ENCODE results near the gene SYNGAP1. TPM values are rescaled to one million over a fixed set of nuclear protein-coding genes. Genes with fewer than 3 reads are reported as not detected.
"Not testable (repeated sequence)": the region's sequence is repeated elsewhere in the genome, so short reads cannot be mapped to it uniquely, and the experiment has no call there.

Gene SYNGAP1
- total and polyA plus RNA-seq, 2 experiments from 2014 or later, result 13.9 to 45.0 TPM

GRCh38 chr6:33379184-33379583 lies 40.7 kb upstream of the SYNGAP1 start:
- H3K36me3 Mint-ChIP-seq (ENCODE audit: low read depth); H2AFZ ChIP-seq; DNase-seq (ENCODE audit: low spot score); ATAC-seq; H3K9me3 Mint-ChIP-seq; H4K20me1 ChIP-seq (replicated peaks; ENCODE audit: insufficient read depth); H3K4me3 ChIP-seq; H3K9me2 ChIP-seq (ENCODE audit: insufficient read depth); H3K27me3 ChIP-seq (ENCODE audit: insufficient read depth); H3K27ac ChIP-seq (ENCODE audit: low read depth); H3K27ac Mint-ChIP-seq; H3K4me3 Mint-ChIP-seq; H3K4me2 ChIP-seq; H3K79me2 ChIP-seq (replicated peaks; ENCODE audit: insufficient read depth); H3K36me3 ChIP-seq (ENCODE audit: insufficient read depth); H3F3A ChIP-seq (replicated peaks; ENCODE audit: low read depth): not testable (repeated sequence)
- H3K4me1 ChIP-seq (ENCODE audit: insufficient read depth), result peaks cover 15% of the 10 kb centered on the region
- Mint-ChIP-seq H3K4me1 (peaks cover 17% of the 10 kb centered on the region), H3K27me3 (ENCODE audit: insufficient read depth, low read depth, poor library complexity) (peaks cover 11% of the 10 kb centered on the region)

DNA sequence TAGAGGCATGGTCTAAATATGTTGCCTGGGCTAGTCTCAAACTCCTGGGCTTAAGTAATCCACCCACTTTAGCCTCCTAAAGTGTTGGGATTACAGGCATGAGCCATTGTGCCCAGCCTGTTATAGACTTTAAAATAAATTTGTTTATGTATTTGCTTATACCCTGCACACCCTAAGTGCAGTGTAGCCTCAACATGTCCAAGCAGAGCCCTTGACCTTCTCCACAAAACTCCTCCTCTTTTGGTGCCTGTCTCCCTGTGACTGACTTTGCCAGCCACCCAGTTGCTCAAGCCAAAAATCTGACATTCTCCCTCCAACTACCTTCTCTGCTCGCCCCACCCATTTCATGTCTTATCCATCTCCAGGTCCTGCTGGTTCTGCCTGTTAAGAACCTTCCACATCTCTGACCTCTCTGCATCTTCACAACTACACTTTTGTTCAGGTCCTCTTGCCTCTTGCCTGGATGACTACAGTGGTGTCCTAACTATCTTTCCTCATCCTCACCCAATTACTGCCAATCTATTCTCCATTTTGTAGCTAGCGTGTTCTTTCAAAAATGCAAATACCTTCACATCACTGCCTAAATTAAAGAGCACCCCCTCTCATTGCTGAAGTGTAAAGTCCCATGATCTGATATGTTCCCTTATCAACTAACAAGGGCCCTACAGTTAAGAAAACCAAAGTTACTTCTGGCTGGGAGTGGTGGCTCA lies 39.4 kb upstream of the SYNGAP1 start:
- Mint-ChIP-seq H3K9me3 (no peaks in the 10 kb centered on the region), H3K27me3 (ENCODE audit: insufficient read depth, low read depth, poor library complexity) (peaks cover 9% of the 10 kb centered on the region), H3K36me3 (ENCODE audit: low read depth) (no peaks in the 10 kb centered on the region), H3K4me3 (no peak overlapping the region), H3K4me1 (peaks cover 6% of the 10 kb centered on the region; the same call in 2 of the 3 replicates), H3K27ac (no peak overlapping the region)
- H3K27ac ChIP-seq (ENCODE audit: low read depth), result no peak overlapping the region
- H3K79me2 ChIP-seq (replicated peaks; ENCODE audit: insufficient read depth), result no peaks in the 10 kb centered on the region
- H4K20me1 ChIP-seq (replicated peaks; ENCODE audit: insufficient read depth), result no peaks in the 10 kb centered on the region
- H3F3A ChIP-seq (replicated peaks; ENCODE audit: low read depth), result no peaks in the 10 kb centered on the region
- peaks cover 5% of the 10 kb centered on the region; the same call in 1 of the 2 replicates for H3K4me1 ChIP-seq (ENCODE audit: insufficient read depth)
- H3K4me3 ChIP-seq, result no peak overlapping the region
- H3K9me2 ChIP-seq (ENCODE audit: insufficient read depth), result no peaks in the 10 kb centered on the region
- no peaks in the 10 kb centered on the region for H3K36me3 ChIP-seq (ENCODE audit: insufficient read depth)
- DNase-seq (ENCODE audit: low spot score), result no peak
- no peak for ATAC-seq
- no peak for TF ChIP-seq CREB1 (CRISPR knock-in tag; IDR thresholded peaks at IDR 0.05; ENCODE audit: low read depth)
- TF ChIP-seq STAT1 (IDR thresholded peaks at IDR 0.05; ENCODE audit: unreplicated experiment), result no peak
- TF ChIP-seq POLR2AphosphoS5 (IDR thresholded peaks at IDR 0.05; ENCODE audit: low read depth), result no peak
- no peak for TF ChIP-seq EZH2phosphoT487 (IDR thresholded peaks at IDR 0.05; ENCODE audit: unreplicated experiment)
- TF ChIP-seq, protein P1, sequence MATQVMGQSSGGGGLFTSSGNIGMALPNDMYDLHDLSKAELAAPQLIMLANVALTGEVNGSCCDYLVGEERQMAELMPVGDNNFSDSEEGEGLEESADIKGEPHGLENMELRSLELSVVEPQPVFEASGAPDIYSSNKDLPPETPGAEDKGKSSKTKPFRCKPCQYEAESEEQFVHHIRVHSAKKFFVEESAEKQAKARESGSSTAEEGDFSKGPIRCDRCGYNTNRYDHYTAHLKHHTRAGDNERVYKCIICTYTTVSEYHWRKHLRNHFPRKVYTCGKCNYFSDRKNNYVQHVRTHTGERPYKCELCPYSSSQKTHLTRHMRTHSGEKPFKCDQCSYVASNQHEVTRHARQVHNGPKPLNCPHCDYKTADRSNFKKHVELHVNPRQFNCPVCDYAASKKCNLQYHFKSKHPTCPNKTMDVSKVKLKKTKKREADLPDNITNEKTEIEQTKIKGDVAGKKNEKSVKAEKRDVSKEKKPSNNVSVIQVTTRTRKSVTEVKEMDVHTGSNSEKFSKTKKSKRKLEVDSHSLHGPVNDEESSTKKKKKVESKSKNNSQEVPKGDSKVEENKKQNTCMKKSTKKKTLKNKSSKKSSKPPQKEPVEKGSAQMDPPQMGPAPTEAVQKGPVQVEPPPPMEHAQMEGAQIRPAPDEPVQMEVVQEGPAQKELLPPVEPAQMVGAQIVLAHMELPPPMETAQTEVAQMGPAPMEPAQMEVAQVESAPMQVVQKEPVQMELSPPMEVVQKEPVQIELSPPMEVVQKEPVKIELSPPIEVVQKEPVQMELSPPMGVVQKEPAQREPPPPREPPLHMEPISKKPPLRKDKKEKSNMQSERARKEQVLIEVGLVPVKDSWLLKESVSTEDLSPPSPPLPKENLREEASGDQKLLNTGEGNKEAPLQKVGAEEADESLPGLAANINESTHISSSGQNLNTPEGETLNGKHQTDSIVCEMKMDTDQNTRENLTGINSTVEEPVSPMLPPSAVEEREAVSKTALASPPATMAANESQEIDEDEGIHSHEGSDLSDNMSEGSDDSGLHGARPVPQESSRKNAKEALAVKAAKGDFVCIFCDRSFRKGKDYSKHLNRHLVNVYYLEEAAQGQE (IDR thresholded peaks at IDR 0.05; ENCODE audit: unreplicated experiment), result no peak
- no peak for TF ChIP-seq CTCF (conservative IDR thresholded peaks at IDR 0.05; ENCODE audit: low read depth in 2 of 2)
- H3K4me2 ChIP-seq, result no peak overlapping the region
- H3K27me3 ChIP-seq (ENCODE audit: insufficient read depth), result no peaks in the 10 kb centered on the region
- no peak overlapping the region; the same call in 1 of the 2 replicates for H2AFZ ChIP-seq

Data from GM23338 (cell line).